Measurements from ENCODE around the gene RPS29.

Gene RPS29

GRCh38 chr14:49615776-49616175 is 29.6 kb upstream of the RPS29 start:
- no peak overlapping the region for H3K4me3 ChIP-seq (ENCODE audit: low read depth, low read length)
- TF ChIP-seq CTCF (IDR thresholded peaks at IDR 0.05; ENCODE audit: low read depth, low read length, missing control alignments): no peak
- no peak for DNase-seq (ENCODE audit: low read depth)

GRCh38 chr14:49614196-49614595 is 28.0 kb upstream of the RPS29 start:
- DNase-seq (ENCODE audit: low read depth): no peak
- no peak overlapping the region for H3K4me3 ChIP-seq (ENCODE audit: low read depth, low read length)
- TF ChIP-seq CTCF (IDR thresholded peaks at IDR 0.05; ENCODE audit: low read depth, low read length, missing control alignments): no peak

GRCh38 chr14:49612671-49613070 is 26.5 kb upstream of the RPS29 start:
- no peak for DNase-seq (ENCODE audit: low read depth)
- TF ChIP-seq CTCF (IDR thresholded peaks at IDR 0.05; ENCODE audit: low read depth, low read length, missing control alignments): no peak
- no peak overlapping the region for H3K4me3 ChIP-seq (ENCODE audit: low read depth, low read length)

- no peak for TF ChIP-seq CTCF (IDR thresholded peaks at IDR 0.05; ENCODE audit: low read depth, low read length, missing control alignments)
- no peak overlapping the region for H3K4me3 ChIP-seq (ENCODE audit: low read depth, low read length)
- no peak for DNase-seq (ENCODE audit: low read depth)
These were observed 26.1 kb upstream of the RPS29 start for GRCh38 chr14:49612251-49612650.

- no peak overlapping the region for H3K4me3 ChIP-seq (ENCODE audit: low read depth, low read length)
- TF ChIP-seq CTCF (IDR thresholded peaks at IDR 0.05; ENCODE audit: low read depth, low read length, missing control alignments): no peak
These were observed 21.4 kb upstream of the RPS29 start for GRCh38 chr14:49607583-49607982.

GRCh38 chr14:49598485-49599300 is 12.5 kb upstream of the RPS29 start, which contains the start of gene LRR1:
TSS of gene LRR1 (plus strand) at chr14:49598940. CDS start at chr14:49599021, 81 bp downstream.
- TF ChIP-seq CTCF (IDR thresholded peaks at IDR 0.05; ENCODE audit: low read depth, low read length, missing control alignments): no peak
- no peak for DNase-seq (ENCODE audit: low read depth)
- peak within 1 kb of the TSS; percentile 92 for H3K4me3 ChIP-seq (ENCODE audit: low read depth, low read length)

More at GRCh38 chr14:49607583-49607982, 21.4 kb upstream of the RPS29 start:
- DNase-seq (ENCODE audit: low read depth): no peak

GRCh38 chr14:49598189-49598484 is 12.0 kb upstream of the RPS29 start:
- no peak for DNase-seq (ENCODE audit: low read depth)
- no peak for TF ChIP-seq CTCF (IDR thresholded peaks at IDR 0.05; ENCODE audit: low read depth, low read length, missing control alignments)
- peak overlapping the region; percentile 92 for H3K4me3 ChIP-seq (ENCODE audit: low read depth, low read length)
